B cell (primary cell): ENCODE data around the gene DKC1. TPM values are rescaled to one million over a fixed set of nuclear protein-coding genes. Genes with fewer than 3 reads are reported as not detected.

Experiments
- ATAC-seq: fragments of 200-7000 bp; cut with Tn5 transposase; one replicate; pipeline ENCODE4 v1.10.0; 2021; ENCODE audit warnings: low read depth, mild to moderate bottlenecking, moderate number of reproducible peaks, moderate library complexity
- CTCF ChIA-PET: fragments of 350-600 bp; sonication (Branson Sonifier 250); formaldehyde crosslinking; loops from one replicate; lab custom pipeline; 2021; ENCODE audit warnings: antibody characterized with exemption, inconsistent platforms; lab: Charles Lee
- POLR2A ChIA-PET: fragments of 350-600 bp; sonication (Branson Sonifier 250); formaldehyde crosslinking; loops from one replicate; lab custom pipeline; 2021; ENCODE audit warnings: antibody characterized with exemption; lab: Charles Lee
- DNase-seq: peaks from one replicate; pipeline ENCODE4 v3.0.0; 2013
- H2AFZ ChIP-seq: 2 replicates; pipeline ENCODE4 v1.6.1; 2012; ENCODE audit warnings: mild to moderate bottlenecking, low read depth, low read length; ENCODE audit not compliant: insufficient read depth, poor library complexity, severe bottlenecking
- H3K27ac ChIP-seq, 2 donors: 1 replicate in 1 of 2; 2 replicates in 1 of 2; pipeline ENCODE4 v1.5.1; 2012 to 2013; ENCODE audit warnings: low read length in 2 of 2, mild to moderate bottlenecking in 2 of 2, moderate library complexity in 1 of 2
- H3K27me3 ChIP-seq, 4 experiments: fragments of 200-600 bp in 1 of 4; sonication (generic) in 1 of 4; replicated peaks in 1 of 4; 1 replicate in 2 of 4; 2 replicates in 2 of 4; pipeline versions ENCODE4 v1.6.1 to v1.7.0; 2013 to 2016; ENCODE audit warnings: low read length in 3 of 4, mild to moderate bottlenecking in 2 of 4, mixed read lengths in 1 of 4, moderate library complexity in 1 of 4; ENCODE audit not compliant: insufficient read depth in 4 of 4, control insufficient read depth in 3 of 4; ENCODE audit errors: control extremely low read depth in 1 of 4
- H3K36me3 ChIP-seq, 2 experiments: replicated peaks in 1 of 2; 1 replicate in 1 of 2; 2 replicates in 1 of 2; pipeline versions ENCODE4 v1.6.1 to v1.7.1; 2013; ENCODE audit warnings: low read length in 1 of 2; ENCODE audit not compliant: insufficient read depth in 2 of 2, control insufficient read depth in 1 of 2; ENCODE audit errors: control extremely low read depth in 1 of 2, extremely low read depth in 1 of 2
- H3K4me1 ChIP-seq, 2 donors: fragments of 200-600 bp in 1 of 2; sonication (generic) in 1 of 2; 1 replicate in 1 of 2; 2 replicates in 1 of 2; pipeline versions ENCODE4 v1.5.1 to v1.6.1; 2013 to 2017; ENCODE audit warnings: low read length in 2 of 2; ENCODE audit not compliant: control insufficient read depth in 2 of 2, insufficient read depth in 2 of 2
- H3K4me2 ChIP-seq: replicated peaks from 2 replicates; pipeline ENCODE3; 2012; ENCODE audit warnings: mild to moderate bottlenecking, low read depth, low read length; ENCODE audit not compliant: poor library complexity, severe bottlenecking
- H3K4me3 ChIP-seq, 5 experiments: fragments of 200-600 bp in 1 of 5; sonication (generic) in 1 of 5; 1 replicate in 3 of 5; 2 replicates in 2 of 5; pipeline versions ENCODE4 v1.5.1 to v1.7.0; 2011 to 2016; ENCODE audit warnings: low read length in 4 of 5, mild to moderate bottlenecking in 4 of 5, low read depth in 2 of 5, control low read depth in 1 of 5, moderate library complexity in 1 of 5; ENCODE audit not compliant: insufficient read depth in 1 of 5; ENCODE audit errors: control extremely low read depth in 1 of 5, extremely low read depth in 1 of 5
- H3K79me2 ChIP-seq: fragments of 200-600 bp; sonication (generic); one replicate; pipeline ENCODE4 v1.6.0; 2016; ENCODE audit warnings: low read length; ENCODE audit not compliant: control insufficient read depth, insufficient read depth
- H3K9ac ChIP-seq: fragments of 200-600 bp; sonication (generic); 2 replicates; pipeline ENCODE4 v1.6.1; 2017; ENCODE audit warnings: mild to moderate bottlenecking, low read length, moderate library complexity
- H3K9me3 ChIP-seq, 3 donors: one replicate each; pipeline versions ENCODE4 v1.6.1 to v1.7.1; 2013; ENCODE audit warnings: low read length in 2 of 3; ENCODE audit not compliant: control insufficient read depth in 2 of 3, insufficient read depth in 1 of 3; ENCODE audit errors: control extremely low read depth in 1 of 3
- H4K20me1 ChIP-seq: 2 replicates; pipeline ENCODE4 v1.6.0; 2012; ENCODE audit warnings: mild to moderate bottlenecking, low read length; ENCODE audit not compliant: insufficient read depth, control insufficient read depth, poor library complexity, severe bottlenecking
- H3K27ac Mint-ChIP-seq: one replicate; pipeline ENCODE4 v1.8.0; 2021; ENCODE audit warnings: mixed read lengths
- H3K27me3 Mint-ChIP-seq: one replicate; pipeline ENCODE4 v1.8.0; 2021; ENCODE audit warnings: mixed read lengths
- H3K4me1 Mint-ChIP-seq: one replicate; pipeline ENCODE4 v1.8.0; 2021; ENCODE audit warnings: mixed read lengths
- H3K4me3 Mint-ChIP-seq: one replicate; pipeline ENCODE4 v1.8.0; 2021; ENCODE audit warnings: mixed read lengths
- H3K9me3 Mint-ChIP-seq: one replicate; pipeline ENCODE4 v1.8.0; 2022; ENCODE audit warnings: mixed read lengths; ENCODE audit not compliant: insufficient read depth
- CTCF ChIP-seq: fragments of 200-600 bp; IDR thresholded peaks from one replicate; pipeline ENCODE4 v1.8.0; 2022; ENCODE audit warnings: antibody characterized with exemption, mild to moderate bottlenecking
- EZH2 ChIP-seq: IDR thresholded peaks from 2 replicates; pipeline ENCODE4 v1.6.1; 2012; ENCODE audit warnings: borderline replicate concordance, low read depth, mild to moderate bottlenecking, moderate library complexity, low read length; ENCODE audit not compliant: insufficient read depth, poor library complexity, severe bottlenecking
- WGBS: methylation state at CpG from one replicate; pipeline ENCODE4 v1.1.5; 2013; ENCODE audit warnings: missing lambda C conversion rate; ENCODE audit not compliant: insufficient coverage; 5-methylcytosine and 5-hydroxymethylcytosine counted together
- intact Hi-C: fragments of 100-400 bp; cut with micrococcal nuclease; formaldehyde crosslinking; loops from one replicate; pipeline ENCODE4 v1.10.0; 2022
- polyA plus RNA-seq: library from polyadenylated mRNA; depleted of rRNA; stranded (reverse); fragments of >200 nt; gene quantifications from 2 replicates; pipeline ENCODE4 v1.2.3, GENCODE V29; 2012
- total RNA-seq, 2 donors: library from RNA; stranded (reverse); fragments of 120-200 nt in 1 of 2; gene quantifications; 1 replicate in 1 of 2; 2 replicates in 1 of 2; pipeline versions ENCODE4 v1.2.3 to v1.2.4, GENCODE V29; 2013 to 2022

The DKC1 gene
- total and polyA plus RNA-seq, 2 donors (not counting 1 experiment from before 2014, with no cell fraction given) = 18.8 to 73.5 TPM

GRCh38 chrX:154774622-154775021 is 12.0 kb downstream of the DKC1 start:
- H3K27me3 Mint-ChIP-seq = no peaks in the 10 kb centered on the region
- TF ChIP-seq CTCF = no peak
- no peak for TF ChIP-seq EZH2
- H3K4me3 Mint-ChIP-seq = no peak overlapping the region
- DNase-seq (no peak), ATAC-seq (no peak)
- Histone ChIP-seq H3K27me3 (no peaks in the 10 kb centered on the region), H3K4me1 (no peaks in the 10 kb centered on the region), H3K9me3 (no peaks in the 10 kb centered on the region), H3K79me2 (no peaks in the 10 kb centered on the region), H3K27ac (no peak overlapping the region), H4K20me1 (no peaks in the 10 kb centered on the region), H3K4me2 (no peak overlapping the region), H3K9ac (no peak overlapping the region), H3K4me3 (no peak overlapping the region), H3K36me3 (peaks cover 0 to 57% of the 10 kb centered on the region in 2 experiments), H2AFZ (no peak overlapping the region)
- H3K27ac Mint-ChIP-seq = no peak overlapping the region
- H3K4me1 Mint-ChIP-seq = no peaks in the 10 kb centered on the region
- no peaks in the 10 kb centered on the region for H3K9me3 Mint-ChIP-seq
- intact Hi-C loops = no loop called here
- WGBS = 100% methylated on average over 3 of the region's 5 CpGs
- ChIA-PET CTCF (no interaction called here), POLR2A (no interaction called here)

- no peaks in the 10 kb centered on the region for H3K9me3 ChIP-seq
- Mint-ChIP-seq H3K4me3 (no peak overlapping the region), H3K9me3 (no peaks in the 10 kb centered on the region), H3K4me1 (no peaks in the 10 kb centered on the region), H3K27ac (no peak overlapping the region), H3K27me3 (no peaks in the 10 kb centered on the region)
- no peak overlapping the region for H2AFZ ChIP-seq
- WGBS = 100% methylated on average over 5 of the region's 15 CpGs
- H3K79me2 ChIP-seq = no peaks in the 10 kb centered on the region
- ChIA-PET POLR2A (no interaction called here), CTCF (no interaction called here)
- H3K4me2 ChIP-seq = no peak overlapping the region
- no peaks in the 10 kb centered on the region for H3K4me1 ChIP-seq
- no peak overlapping the region for H3K27ac ChIP-seq
- no peaks in the 10 kb centered on the region for H3K27me3 ChIP-seq
- no peak overlapping the region for H3K9ac ChIP-seq
- ATAC-seq = no peak
- no peaks in the 10 kb centered on the region for H4K20me1 ChIP-seq
- no peak for DNase-seq
- peaks cover 0 to 50% of the 10 kb centered on the region in 2 experiments for H3K36me3 ChIP-seq
- TF ChIP-seq EZH2 = no peak
- TF ChIP-seq CTCF = no peak
- no peak overlapping the region for H3K4me3 ChIP-seq
- intact Hi-C loops = no loop called here
These were observed 13.0 kb downstream of the DKC1 start for GRCh38 chrX:154775419-154776349.
